ENCODE measurements around the gene LAIR2.

LAIR2 gene

GRCh38 chr19:54526972-54527371, 24.3 kb downstream of the LAIR2 start:
- Histone ChIP-seq H3K36me3 (ENCODE audit: control insufficient read depth in 5 of 5, insufficient read depth in 5 of 5, low read length in 5 of 5) (no peaks in the 10 kb centered on the region), H3K4me3 (ENCODE audit: low read depth in 1 of 5, low read length in 5 of 5) (no peak overlapping the region), H3K4me1 (ENCODE audit: control insufficient read depth in 5 of 5, insufficient read depth in 5 of 5, low read length in 5 of 5) (peaks cover 0 to 16% (median 0%) of the 10 kb centered on the region in 5 donors), H3K27me3 (ENCODE audit: control insufficient read depth in 5 of 5, insufficient read depth in 4 of 5, low read length in 5 of 5) (peaks cover 0 to 4% (median 0%) of the 10 kb centered on the region in 5 donors), H3K27ac (ENCODE audit: low read depth, low read length) (no peak overlapping the region), H3K9me3 (ENCODE audit: control insufficient read depth in 5 of 5, low read length in 5 of 5) (no peaks in the 10 kb centered on the region), H3K9ac (ENCODE audit: low read length in 5 of 5) (no peak overlapping the region)

GRCh38 chr19:54530866-54531265, 28.2 kb downstream of the LAIR2 start:
- Histone ChIP-seq H3K4me3 (ENCODE audit: low read depth in 1 of 5, low read length in 5 of 5) (no peak overlapping the region), H3K9ac (ENCODE audit: low read length in 5 of 5) (no peak overlapping the region), H3K9me3 (ENCODE audit: control insufficient read depth in 5 of 5, low read length in 5 of 5) (no peaks in the 10 kb centered on the region), H3K36me3 (ENCODE audit: control insufficient read depth in 5 of 5, insufficient read depth in 5 of 5, low read length in 5 of 5) (no peaks in the 10 kb centered on the region), H3K27me3 (ENCODE audit: control insufficient read depth in 5 of 5, insufficient read depth in 4 of 5, low read length in 5 of 5) (peaks cover 12 to 20% (median 18%) of the 10 kb centered on the region in 5 donors), H3K4me1 (ENCODE audit: control insufficient read depth in 5 of 5, insufficient read depth in 5 of 5, low read length in 5 of 5) (no peaks in the 10 kb centered on the region), H3K27ac (ENCODE audit: low read depth, low read length) (no peak overlapping the region)

DNA sequence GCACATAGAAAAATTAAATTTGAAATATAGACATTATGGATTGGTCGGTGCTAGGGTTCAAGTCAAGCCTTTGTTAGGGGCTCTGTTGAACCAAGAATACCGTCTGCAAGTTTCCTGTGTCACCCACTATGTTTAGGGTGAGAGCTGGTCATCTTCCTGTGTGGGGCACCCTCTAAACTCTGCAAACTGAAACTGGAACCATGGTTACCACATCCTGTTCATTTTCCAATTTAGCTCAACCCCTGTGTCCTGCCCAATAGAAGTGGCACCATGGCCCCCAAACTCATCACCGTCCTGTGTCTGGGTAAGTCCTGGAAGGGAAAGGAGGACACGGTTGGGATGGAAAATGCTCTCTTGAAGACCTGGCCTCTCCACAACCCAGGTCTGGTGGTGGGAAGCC, 29.9 kb downstream of the LAIR2 start:
- Histone ChIP-seq H3K9ac (ENCODE audit: low read length in 5 of 5) (no peak overlapping the region), H3K27me3 (ENCODE audit: control insufficient read depth in 5 of 5, insufficient read depth in 4 of 5, low read length in 5 of 5) (peaks cover 12 to 20% (median 18%) of the 10 kb centered on the region in 5 donors), H3K27ac (ENCODE audit: low read depth, low read length) (no peak overlapping the region), H3K4me3 (ENCODE audit: low read depth in 1 of 5, low read length in 5 of 5) (no peak overlapping the region), H3K36me3 (ENCODE audit: control insufficient read depth in 5 of 5, insufficient read depth in 5 of 5, low read length in 5 of 5) (no peaks in the 10 kb centered on the region), H3K4me1 (ENCODE audit: control insufficient read depth in 5 of 5, insufficient read depth in 5 of 5, low read length in 5 of 5) (no peaks in the 10 kb centered on the region), H3K9me3 (ENCODE audit: control insufficient read depth in 5 of 5, low read length in 5 of 5) (no peaks in the 10 kb centered on the region)

- Histone ChIP-seq H3K4me1 (ENCODE audit: control insufficient read depth in 5 of 5, insufficient read depth in 5 of 5, low read length in 5 of 5) (no peaks in the 10 kb centered on the region), H3K36me3 (ENCODE audit: control insufficient read depth in 5 of 5, insufficient read depth in 5 of 5, low read length in 5 of 5) (no peaks in the 10 kb centered on the region), H3K9ac (ENCODE audit: low read length in 5 of 5) (no peak overlapping the region), H3K27ac (ENCODE audit: low read depth, low read length) (no peak overlapping the region), H3K9me3 (ENCODE audit: control insufficient read depth in 5 of 5, low read length in 5 of 5) (no peaks in the 10 kb centered on the region), H3K4me3 (ENCODE audit: low read depth in 1 of 5, low read length in 5 of 5) (no peak overlapping the region), H3K27me3 (ENCODE audit: control insufficient read depth in 5 of 5, insufficient read depth in 4 of 5, low read length in 5 of 5) (peaks cover 12 to 20% (median 18%) of the 10 kb centered on the region in 5 donors)
Observed at GRCh38 chr19:54533476-54533875, 30.8 kb downstream of the LAIR2 start.

GRCh38 chr19:54534156-54534555, 31.5 kb downstream of the LAIR2 start:
- H3K27me3 ChIP-seq (ENCODE audit: control insufficient read depth in 5 of 5, insufficient read depth in 4 of 5, low read length in 5 of 5): peaks cover 12 to 20% (median 18%) of the 10 kb centered on the region in 5 donors
- no peak overlapping the region for H3K27ac ChIP-seq (ENCODE audit: low read depth, low read length)
- H3K4me1 ChIP-seq (ENCODE audit: control insufficient read depth in 5 of 5, insufficient read depth in 5 of 5, low read length in 5 of 5): no peaks in the 10 kb centered on the region

GRCh38 chr19:54535601-54536000, 33.0 kb downstream of the LAIR2 start:
- peaks cover 12 to 20% (median 18%) of the 10 kb centered on the region in 5 donors for H3K27me3 ChIP-seq (ENCODE audit: control insufficient read depth in 5 of 5, insufficient read depth in 4 of 5, low read length in 5 of 5)
- no peak overlapping the region for H3K4me3 ChIP-seq (ENCODE audit: low read depth in 1 of 5, low read length in 5 of 5)

More at GRCh38 chr19:54534156-54534555, 31.5 kb downstream of the LAIR2 start:
- no peaks in the 10 kb centered on the region for H3K9me3 ChIP-seq (ENCODE audit: control insufficient read depth in 5 of 5, low read length in 5 of 5)
- H3K9ac ChIP-seq (ENCODE audit: low read length in 5 of 5): no peak overlapping the region
- H3K4me3 ChIP-seq (ENCODE audit: low read depth in 1 of 5, low read length in 5 of 5): no peak overlapping the region
- H3K36me3 ChIP-seq (ENCODE audit: control insufficient read depth in 5 of 5, insufficient read depth in 5 of 5, low read length in 5 of 5): no peaks in the 10 kb centered on the region

GRCh38 chr19:54536956-54537355, 34.3 kb downstream of the LAIR2 start:
- H3K27me3 ChIP-seq (ENCODE audit: control insufficient read depth in 5 of 5, insufficient read depth in 4 of 5, low read length in 5 of 5): peaks cover 12 to 20% (median 18%) of the 10 kb centered on the region in 5 donors
- no peaks in the 10 kb centered on the region for H3K36me3 ChIP-seq (ENCODE audit: control insufficient read depth in 5 of 5, insufficient read depth in 5 of 5, low read length in 5 of 5)
- H3K27ac ChIP-seq (ENCODE audit: low read depth, low read length): no peak overlapping the region
- H3K9me3 ChIP-seq (ENCODE audit: control insufficient read depth in 5 of 5, low read length in 5 of 5): no peaks in the 10 kb centered on the region
- H3K4me1 ChIP-seq (ENCODE audit: control insufficient read depth in 5 of 5, insufficient read depth in 5 of 5, low read length in 5 of 5): no peaks in the 10 kb centered on the region
- no peak overlapping the region for H3K9ac ChIP-seq (ENCODE audit: low read length in 5 of 5)
- H3K4me3 ChIP-seq (ENCODE audit: low read depth in 1 of 5, low read length in 5 of 5): no peak overlapping the region

More at GRCh38 chr19:54535601-54536000, 33.0 kb downstream of the LAIR2 start:
- Histone ChIP-seq H3K9ac (ENCODE audit: low read length in 5 of 5) (no peak overlapping the region), H3K36me3 (ENCODE audit: control insufficient read depth in 5 of 5, insufficient read depth in 5 of 5, low read length in 5 of 5) (no peaks in the 10 kb centered on the region), H3K9me3 (ENCODE audit: control insufficient read depth in 5 of 5, low read length in 5 of 5) (no peaks in the 10 kb centered on the region), H3K4me1 (ENCODE audit: control insufficient read depth in 5 of 5, insufficient read depth in 5 of 5, low read length in 5 of 5) (no peaks in the 10 kb centered on the region), H3K27ac (ENCODE audit: low read depth, low read length) (no peak overlapping the region)

GRCh38 chr19:54541712-54542111, 39.1 kb downstream of the LAIR2 start:
- H3K4me1 ChIP-seq (ENCODE audit: control insufficient read depth in 5 of 5, insufficient read depth in 5 of 5, low read length in 5 of 5): no peaks in the 10 kb centered on the region
- no peaks in the 10 kb centered on the region for H3K36me3 ChIP-seq (ENCODE audit: control insufficient read depth in 5 of 5, insufficient read depth in 5 of 5, low read length in 5 of 5)
- H3K27ac ChIP-seq (ENCODE audit: low read depth, low read length): no peak overlapping the region
- no peak overlapping the region for H3K4me3 ChIP-seq (ENCODE audit: low read depth in 1 of 5, low read length in 5 of 5)
- H3K27me3 ChIP-seq (ENCODE audit: control insufficient read depth in 5 of 5, insufficient read depth in 4 of 5, low read length in 5 of 5): peaks cover 0 to 5% (median 2%) of the 10 kb centered on the region in 5 donors
- H3K9me3 ChIP-seq (ENCODE audit: control insufficient read depth in 5 of 5, low read length in 5 of 5): no peaks in the 10 kb centered on the region
- no peak overlapping the region for H3K9ac ChIP-seq (ENCODE audit: low read length in 5 of 5)

- Histone ChIP-seq H3K4me3 (ENCODE audit: low read depth in 1 of 5, low read length in 5 of 5) (no peak overlapping the region), H3K27me3 (ENCODE audit: control insufficient read depth in 5 of 5, insufficient read depth in 4 of 5, low read length in 5 of 5) (peaks cover 0 to 18% (median 2%) of the 10 kb centered on the region in 5 donors), H3K4me1 (ENCODE audit: control insufficient read depth in 5 of 5, insufficient read depth in 5 of 5, low read length in 5 of 5) (peaks cover 0 to 11% (median 2%) of the 10 kb centered on the region in 5 donors)
Observed at GRCh38 chr19:54548806-54549205, 46.2 kb downstream of the LAIR2 start.

DNA sequence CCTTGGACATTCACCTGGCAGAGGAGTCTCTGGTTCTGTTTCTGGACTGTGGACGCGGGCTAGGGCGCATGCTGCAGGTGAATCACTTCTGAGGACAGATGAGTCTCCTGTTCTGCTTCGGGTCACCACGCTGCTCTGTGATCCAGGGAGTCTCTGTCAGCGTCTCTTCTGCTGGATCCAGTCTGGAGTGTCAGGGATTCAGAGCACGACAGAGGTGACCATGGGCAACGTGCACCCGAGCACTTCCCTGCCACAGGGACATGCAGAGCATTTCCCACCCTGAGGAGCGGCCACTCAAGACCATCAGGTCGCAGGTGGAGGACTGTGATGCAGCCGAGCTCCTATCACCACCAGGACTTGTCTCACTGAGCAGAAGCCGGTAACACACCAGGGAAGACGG, 46.6 kb downstream of the LAIR2 start:
- no peaks in the 10 kb centered on the region for H3K9me3 ChIP-seq (ENCODE audit: control insufficient read depth in 5 of 5, low read length in 5 of 5)
- H3K27me3 ChIP-seq (ENCODE audit: control insufficient read depth in 5 of 5, insufficient read depth in 4 of 5, low read length in 5 of 5): peaks cover 0 to 18% (median 2%) of the 10 kb centered on the region in 5 donors
- H3K27ac ChIP-seq (ENCODE audit: low read depth, low read length): no peak overlapping the region
- H3K4me1 ChIP-seq (ENCODE audit: control insufficient read depth in 5 of 5, insufficient read depth in 5 of 5, low read length in 5 of 5): peaks cover 0 to 11% (median 2%) of the 10 kb centered on the region in 5 donors
- H3K9ac ChIP-seq (ENCODE audit: low read length in 5 of 5): no peak overlapping the region
- H3K4me3 ChIP-seq (ENCODE audit: low read depth in 1 of 5, low read length in 5 of 5): no peak overlapping the region
- no peaks in the 10 kb centered on the region for H3K36me3 ChIP-seq (ENCODE audit: control insufficient read depth in 5 of 5, insufficient read depth in 5 of 5, low read length in 5 of 5)

More at GRCh38 chr19:54548806-54549205, 46.2 kb downstream of the LAIR2 start:
- Histone ChIP-seq H3K36me3 (ENCODE audit: control insufficient read depth in 5 of 5, insufficient read depth in 5 of 5, low read length in 5 of 5) (no peaks in the 10 kb centered on the region), H3K27ac (ENCODE audit: low read depth, low read length) (no peak overlapping the region), H3K9me3 (ENCODE audit: control insufficient read depth in 5 of 5, low read length in 5 of 5) (no peaks in the 10 kb centered on the region), H3K9ac (ENCODE audit: low read length in 5 of 5) (no peak overlapping the region)
